Measurements from ENCODE around the gene KRT3. TPM values are rescaled to one million over a fixed set of nuclear protein-coding genes. Genes with fewer than 3 reads are reported as not detected.

KRT3 gene
- total RNA-seq, 1 donor from 2014 or later, result not detected

DNA sequence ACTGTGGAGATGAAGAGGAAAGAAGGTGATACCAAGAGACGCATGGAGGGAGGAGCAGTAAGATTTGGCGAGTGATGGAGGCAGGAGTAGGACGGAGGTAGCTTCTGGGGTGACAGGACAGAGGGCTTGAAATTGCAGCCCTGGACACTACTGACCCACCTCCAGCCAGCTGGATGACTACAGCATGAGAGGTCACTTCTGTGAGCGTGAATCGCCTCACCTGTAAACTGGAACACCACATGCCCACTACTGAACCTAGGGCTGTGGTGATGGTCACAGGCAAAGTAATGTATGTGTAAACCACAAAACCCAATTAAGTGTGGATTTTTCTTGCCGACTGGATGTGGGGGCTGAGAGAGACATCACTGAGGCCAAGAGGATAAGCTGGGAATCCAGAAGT lies 24.6 kb upstream of the KRT3 start:
- Histone ChIP-seq H3K27me3 (ENCODE audit: control insufficient read depth in 3 of 3, insufficient read depth in 3 of 3, low read length in 3 of 3) (peaks cover 20 to 56% (median 44%) of the 10 kb centered on the region in 3 donors), H3K36me3 (ENCODE audit: control insufficient read depth in 3 of 3, insufficient read depth in 3 of 3, low read length in 3 of 3) (no peaks in the 10 kb centered on the region), H3K4me1 (ENCODE audit: control insufficient read depth in 3 of 3, insufficient read depth in 3 of 3, low read length in 3 of 3) (no peaks in the 10 kb centered on the region), H3K9ac (ENCODE audit: low read depth in 1 of 3, low read length in 3 of 3) (no peak overlapping the region), H3K27ac (ENCODE audit: low read depth, low read length) (no peak overlapping the region), H3K4me3 (ENCODE audit: low read length in 3 of 3) (no peak overlapping the region), H3K9me3 (ENCODE audit: control insufficient read depth in 3 of 3, low read length in 3 of 3) (no peaks in the 10 kb centered on the region)

- no peaks in the 10 kb centered on the region for H3K36me3 ChIP-seq (ENCODE audit: control insufficient read depth in 3 of 3, insufficient read depth in 3 of 3, low read length in 3 of 3)
- H3K27me3 ChIP-seq (ENCODE audit: control insufficient read depth in 3 of 3, insufficient read depth in 3 of 3, low read length in 3 of 3), result peaks cover 20 to 55% (median 44%) of the 10 kb centered on the region in 3 donors
- no peak overlapping the region for H3K9ac ChIP-seq (ENCODE audit: low read depth in 1 of 3, low read length in 3 of 3)
- no peaks in the 10 kb centered on the region for H3K4me1 ChIP-seq (ENCODE audit: control insufficient read depth in 3 of 3, insufficient read depth in 3 of 3, low read length in 3 of 3)
- no peak overlapping the region for H3K27ac ChIP-seq (ENCODE audit: low read depth, low read length)
- no peaks in the 10 kb centered on the region for H3K9me3 ChIP-seq (ENCODE audit: control insufficient read depth in 3 of 3, low read length in 3 of 3)
- H3K4me3 ChIP-seq (ENCODE audit: low read length in 3 of 3), result no peak overlapping the region
Observed at GRCh38 chr12:52819731-52820510, 24.0 kb upstream of the KRT3 start.

DNA sequence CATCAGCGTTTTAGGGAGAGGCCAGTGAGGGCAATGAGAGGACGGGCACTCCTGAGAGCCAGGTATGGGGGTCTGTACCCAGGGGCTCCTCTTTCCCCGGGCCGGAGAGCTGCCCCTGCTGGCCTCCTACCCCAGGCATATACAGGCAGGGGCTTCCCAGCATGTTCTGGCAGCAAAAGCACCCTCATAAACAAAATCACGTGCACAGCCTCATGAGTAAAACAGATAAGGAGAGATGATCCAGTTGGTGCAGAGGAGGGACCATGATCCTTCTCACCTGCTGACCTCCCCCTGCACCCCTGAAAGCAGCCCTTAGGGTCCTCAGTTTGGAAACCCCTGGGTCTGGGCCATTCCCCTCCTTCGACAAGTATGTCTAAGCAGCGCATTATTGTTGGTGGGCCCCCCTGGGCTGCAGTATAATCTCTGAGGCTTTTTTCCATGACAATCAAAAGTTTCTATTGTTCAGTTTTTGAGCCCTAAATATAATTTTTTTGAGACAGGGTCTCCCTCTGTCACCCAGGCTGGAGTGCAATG lies 23.0 kb upstream of the KRT3 start:
- no peak overlapping the region for H3K27ac ChIP-seq (ENCODE audit: low read depth, low read length)
- peaks cover 20 to 47% (median 40%) of the 10 kb centered on the region in 3 donors for H3K27me3 ChIP-seq (ENCODE audit: control insufficient read depth in 3 of 3, insufficient read depth in 3 of 3, low read length in 3 of 3)
- no peaks in the 10 kb centered on the region for H3K36me3 ChIP-seq (ENCODE audit: control insufficient read depth in 3 of 3, insufficient read depth in 3 of 3, low read length in 3 of 3)
- no peaks in the 10 kb centered on the region for H3K9me3 ChIP-seq (ENCODE audit: control insufficient read depth in 3 of 3, low read length in 3 of 3)
- no peaks in the 10 kb centered on the region for H3K4me1 ChIP-seq (ENCODE audit: control insufficient read depth in 3 of 3, insufficient read depth in 3 of 3, low read length in 3 of 3)
- no peak overlapping the region for H3K9ac ChIP-seq (ENCODE audit: low read depth in 1 of 3, low read length in 3 of 3)
- H3K4me3 ChIP-seq (ENCODE audit: low read length in 3 of 3), result no peak overlapping the region

GRCh38 chr12:52818388-52818787 lies 22.5 kb upstream of the KRT3 start:
- H3K27me3 ChIP-seq (ENCODE audit: control insufficient read depth in 3 of 3, insufficient read depth in 3 of 3, low read length in 3 of 3), result peaks cover 18 to 42% (median 37%) of the 10 kb centered on the region in 3 donors
- H3K4me1 ChIP-seq (ENCODE audit: control insufficient read depth in 3 of 3, insufficient read depth in 3 of 3, low read length in 3 of 3), result no peaks in the 10 kb centered on the region
- no peaks in the 10 kb centered on the region for H3K9me3 ChIP-seq (ENCODE audit: control insufficient read depth in 3 of 3, low read length in 3 of 3)
- no peak overlapping the region for H3K27ac ChIP-seq (ENCODE audit: low read depth, low read length)
- no peak overlapping the region for H3K4me3 ChIP-seq (ENCODE audit: low read length in 3 of 3)
- H3K36me3 ChIP-seq (ENCODE audit: control insufficient read depth in 3 of 3, insufficient read depth in 3 of 3, low read length in 3 of 3), result no peaks in the 10 kb centered on the region
- H3K9ac ChIP-seq (ENCODE audit: low read depth in 1 of 3, low read length in 3 of 3), result no peak overlapping the region

- Histone ChIP-seq H3K9ac (ENCODE audit: low read depth in 1 of 3, low read length in 3 of 3) (no peak overlapping the region), H3K9me3 (ENCODE audit: control insufficient read depth in 3 of 3, low read length in 3 of 3) (no peaks in the 10 kb centered on the region), H3K27me3 (ENCODE audit: control insufficient read depth in 3 of 3, insufficient read depth in 3 of 3, low read length in 3 of 3) (peaks cover 18 to 35% (median 33%) of the 10 kb centered on the region in 3 donors), H3K27ac (ENCODE audit: low read depth, low read length) (no peak overlapping the region), H3K36me3 (ENCODE audit: control insufficient read depth in 3 of 3, insufficient read depth in 3 of 3, low read length in 3 of 3) (no peaks in the 10 kb centered on the region), H3K4me3 (ENCODE audit: low read length in 3 of 3) (no peak overlapping the region), H3K4me1 (ENCODE audit: control insufficient read depth in 3 of 3, insufficient read depth in 3 of 3, low read length in 3 of 3) (no peaks in the 10 kb centered on the region)
Observed at GRCh38 chr12:52817699-52818238, 21.9 kb upstream of the KRT3 start.

DNA sequence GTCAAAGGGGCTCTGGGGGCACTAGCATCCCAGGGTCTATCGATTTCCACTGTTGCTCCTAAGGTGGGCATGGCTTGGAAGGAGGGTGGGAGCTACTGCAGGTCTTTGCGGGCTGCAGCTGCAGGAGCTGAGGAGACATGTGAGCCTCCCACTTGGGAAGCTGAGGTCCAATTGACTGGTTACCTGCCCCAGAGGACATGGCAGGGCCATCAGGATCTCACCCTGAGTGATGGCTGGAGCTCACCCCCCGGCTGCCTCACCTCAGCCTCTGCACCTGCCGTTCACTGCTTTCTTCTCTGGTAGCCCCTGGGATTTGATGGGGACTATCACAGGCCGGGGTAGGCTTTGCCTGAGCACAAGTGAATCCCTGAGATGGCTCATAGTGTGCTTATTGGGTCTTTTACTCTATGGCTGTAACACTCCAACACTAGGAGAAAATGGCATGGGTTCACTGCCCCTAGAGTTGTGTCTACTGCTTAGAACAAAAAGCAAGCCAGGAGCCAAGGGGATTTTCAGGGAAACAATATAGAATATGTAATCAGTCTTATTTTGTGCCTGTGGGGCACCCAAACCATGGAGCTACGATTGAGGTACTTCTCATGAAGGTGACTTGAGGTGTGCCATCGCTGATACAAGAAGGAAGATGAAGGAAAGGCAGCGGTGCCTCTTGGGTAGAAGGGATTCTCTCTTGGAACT lies 21.2 kb upstream of the KRT3 start:
- Histone ChIP-seq H3K4me3 (ENCODE audit: low read length in 3 of 3) (no peak overlapping the region), H3K27ac (ENCODE audit: low read depth, low read length) (no peak overlapping the region), H3K9ac (ENCODE audit: low read depth in 1 of 3, low read length in 3 of 3) (no peak overlapping the region), H3K4me1 (ENCODE audit: control insufficient read depth in 3 of 3, insufficient read depth in 3 of 3, low read length in 3 of 3) (no peaks in the 10 kb centered on the region), H3K27me3 (ENCODE audit: control insufficient read depth in 3 of 3, insufficient read depth in 3 of 3, low read length in 3 of 3) (peaks cover 18 to 31% (median 29%) of the 10 kb centered on the region in 3 donors), H3K36me3 (ENCODE audit: control insufficient read depth in 3 of 3, insufficient read depth in 3 of 3, low read length in 3 of 3) (no peaks in the 10 kb centered on the region), H3K9me3 (ENCODE audit: control insufficient read depth in 3 of 3, low read length in 3 of 3) (no peaks in the 10 kb centered on the region)

DNA sequence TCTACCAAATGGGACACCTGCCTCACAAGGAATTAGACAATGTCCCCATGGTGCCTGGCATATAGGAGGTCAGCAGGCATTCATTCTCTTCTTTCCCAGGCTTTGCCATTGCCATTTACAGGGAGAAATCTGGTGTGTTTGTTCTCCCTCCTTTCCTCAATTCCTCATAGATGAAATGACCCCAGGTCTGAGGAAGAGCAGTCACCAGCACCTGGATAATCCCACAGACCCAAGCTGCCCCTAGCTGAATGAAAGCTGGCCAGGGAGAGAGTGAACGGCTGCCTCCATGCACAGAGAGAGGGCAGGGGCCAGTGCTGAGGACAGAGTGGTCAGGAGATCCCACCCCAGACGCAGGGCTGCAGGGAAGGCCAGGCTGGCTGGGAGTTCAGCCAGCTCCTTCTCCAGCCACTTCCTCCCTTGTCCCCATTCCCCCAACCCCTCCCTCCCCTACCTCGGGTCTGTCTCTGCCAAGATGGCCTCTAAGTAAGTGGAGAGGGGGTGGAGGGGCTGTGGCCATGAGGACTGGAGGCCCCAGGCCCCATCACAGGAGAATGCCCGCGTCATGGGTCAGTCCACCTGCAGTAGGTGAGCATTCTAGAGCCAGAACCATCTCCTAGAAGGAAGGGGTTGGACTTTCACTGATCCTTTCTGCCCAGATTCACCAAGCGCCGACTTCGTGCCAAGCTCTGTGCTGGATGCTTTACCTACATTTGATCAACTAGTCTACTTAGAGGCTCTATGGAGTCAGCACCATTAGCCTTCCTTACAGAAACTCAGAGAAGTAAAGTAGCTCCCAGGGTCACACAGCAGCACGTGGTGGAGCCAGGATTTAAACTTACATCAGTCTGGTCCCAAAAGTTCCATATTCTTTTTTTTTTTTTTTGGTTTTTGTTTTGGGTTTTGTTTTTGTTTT lies 20.0 kb upstream of the KRT3 start:
- Histone ChIP-seq H3K4me1 (ENCODE audit: control insufficient read depth in 3 of 3, insufficient read depth in 3 of 3, low read length in 3 of 3) (no peaks in the 10 kb centered on the region), H3K27me3 (ENCODE audit: control insufficient read depth in 3 of 3, insufficient read depth in 3 of 3, low read length in 3 of 3) (peaks cover 15 to 27% (median 26%) of the 10 kb centered on the region in 3 donors), H3K36me3 (ENCODE audit: control insufficient read depth in 3 of 3, insufficient read depth in 3 of 3, low read length in 3 of 3) (no peaks in the 10 kb centered on the region), H3K27ac (ENCODE audit: low read depth, low read length) (no peak overlapping the region), H3K9ac (ENCODE audit: low read depth in 1 of 3, low read length in 3 of 3) (no peak overlapping the region), H3K4me3 (ENCODE audit: low read length in 3 of 3) (no peak overlapping the region), H3K9me3 (ENCODE audit: control insufficient read depth in 3 of 3, low read length in 3 of 3) (no peaks in the 10 kb centered on the region)

DNA sequence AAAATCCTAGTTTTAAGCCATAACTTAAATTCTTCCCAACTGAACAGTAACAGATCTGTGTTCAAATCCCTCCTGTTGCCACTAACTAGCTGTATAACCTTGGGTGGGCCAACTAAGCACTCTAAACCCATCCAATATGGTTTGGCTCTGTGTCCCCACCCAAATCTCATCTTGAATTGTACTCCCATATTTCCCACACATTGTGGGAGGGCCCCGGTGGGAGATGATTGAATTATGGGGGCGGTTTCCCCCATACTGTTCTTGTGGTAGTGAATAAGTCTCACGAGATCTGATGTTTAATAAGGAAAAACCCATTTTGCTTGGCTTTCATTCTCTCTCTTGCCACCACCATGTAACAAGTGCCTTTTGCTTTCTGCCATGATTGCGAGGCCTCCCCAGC lies 19.2 kb upstream of the KRT3 start:
- Histone ChIP-seq H3K4me1 (ENCODE audit: control insufficient read depth in 3 of 3, insufficient read depth in 3 of 3, low read length in 3 of 3) (no peaks in the 10 kb centered on the region), H3K36me3 (ENCODE audit: control insufficient read depth in 3 of 3, insufficient read depth in 3 of 3, low read length in 3 of 3) (no peaks in the 10 kb centered on the region), H3K4me3 (ENCODE audit: low read length in 3 of 3) (no peak overlapping the region), H3K27ac (ENCODE audit: low read depth, low read length) (no peak overlapping the region), H3K9me3 (ENCODE audit: control insufficient read depth in 3 of 3, low read length in 3 of 3) (no peaks in the 10 kb centered on the region), H3K27me3 (ENCODE audit: control insufficient read depth in 3 of 3, insufficient read depth in 3 of 3, low read length in 3 of 3) (peaks cover 15 to 23% (median 20%) of the 10 kb centered on the region in 3 donors), H3K9ac (ENCODE audit: low read depth in 1 of 3, low read length in 3 of 3) (no peak overlapping the region)

DNA sequence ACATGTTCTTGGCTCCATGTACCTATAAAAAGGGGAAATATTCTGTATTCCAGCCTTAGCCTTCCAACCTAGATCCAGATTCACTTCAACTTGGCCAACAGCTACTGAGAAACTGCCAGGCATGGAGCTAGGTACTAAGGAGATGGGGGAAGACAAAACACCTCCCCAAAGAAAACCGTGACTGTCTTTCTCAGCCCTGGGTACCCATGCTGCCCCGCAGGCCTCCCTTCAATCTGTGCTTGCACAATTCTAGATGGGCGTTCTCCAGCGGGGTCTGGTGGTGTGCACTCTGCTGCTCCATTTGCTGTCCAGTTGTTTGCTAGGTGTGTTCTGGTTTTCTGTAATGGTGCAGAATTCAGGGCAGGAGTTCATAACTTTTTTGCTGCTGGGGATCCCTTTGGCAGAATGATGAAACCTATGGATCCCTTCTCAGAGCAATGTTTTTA lies 18.8 kb upstream of the KRT3 start:
- Histone ChIP-seq H3K27me3 (ENCODE audit: control insufficient read depth in 3 of 3, insufficient read depth in 3 of 3, low read length in 3 of 3) (peaks cover 15 to 20% (median 18%) of the 10 kb centered on the region in 3 donors), H3K4me3 (ENCODE audit: low read length in 3 of 3) (no peak overlapping the region), H3K9me3 (ENCODE audit: control insufficient read depth in 3 of 3, low read length in 3 of 3) (no peaks in the 10 kb centered on the region), H3K36me3 (ENCODE audit: control insufficient read depth in 3 of 3, insufficient read depth in 3 of 3, low read length in 3 of 3) (no peaks in the 10 kb centered on the region), H3K4me1 (ENCODE audit: control insufficient read depth in 3 of 3, insufficient read depth in 3 of 3, low read length in 3 of 3) (no peaks in the 10 kb centered on the region), H3K27ac (ENCODE audit: low read depth, low read length) (no peak overlapping the region), H3K9ac (ENCODE audit: low read depth in 1 of 3, low read length in 3 of 3) (no peak overlapping the region)

Data from skeletal muscle tissue (tissue), 4 donors.